Measurements from ENCODE around the gene CTU2.

GRCh38 chr16:88688013-88688778 lies 18.1 kb upstream of the CTU2 start:
- no peak for TF ChIP-seq POLR2A (IDR thresholded peaks at IDR 0.05; ENCODE audit: low read depth, low read length)
- TF ChIP-seq POU2F2 (IDR thresholded peaks at IDR 0.05; ENCODE audit: low read depth, low read length): no peak
- TF ChIP-seq TAF1 (IDR thresholded peaks at IDR 0.05; ENCODE audit: low read depth, low read length): no peak
- no peak for TF ChIP-seq POLR2AphosphoS5 (IDR thresholded peaks at IDR 0.05; ENCODE audit: low read depth, low read length)
- no peak for TF ChIP-seq SPI1 (IDR thresholded peaks at IDR 0.05; ENCODE audit: low read depth, low read length)
- no peak for TF ChIP-seq PAX5 (IDR thresholded peaks at IDR 0.05; ENCODE audit: insufficient read depth, low read length, severe bottlenecking)

All from GM12891 (cell line).